HepG2 (cell line): ENCODE measurements around the gene TLCD1. TPM values are rescaled to one million over a fixed set of nuclear protein-coding genes. Genes with fewer than 3 reads are reported as not detected.

ENCODE experiments used
- ATAC-seq: fragments of 200-7000 bp; cut with Tn5 transposase; 3 replicates; pipeline ENCODE4 v1.9.1; 2020; ENCODE audit warnings: mild to moderate bottlenecking, moderate library complexity
- BruUV-seq: library from RNA; stranded (reverse); fragments of 400-500 nt; replicated peaks from 2 replicates; lab custom pipeline; 2021; lab: Mats Ljungman, UMichigan
- CTCF ChIA-PET: fragments of 300-600 bp; formaldehyde crosslinking; extraction: SDS; loops from one replicate; lab custom pipeline; 2021; ENCODE audit warnings: low total read pairs, inconsistent platforms, low intra/inter-chr PET ratio; lab: Yijun Ruan, JAX
- POLR2A ChIA-PET: fragments of 350-600 bp; sonication (Branson Sonifier 250); formaldehyde crosslinking; loops from one replicate; lab custom pipeline; 2020; ENCODE audit warnings: antibody characterized with exemption, inconsistent platforms; lab: Yijun Ruan, JAX
- DNase-seq: peaks from one replicate; pipeline ENCODE4 v3.0.0-alpha.2; 2015; ENCODE audit warnings: low spot score
- FAIRE-seq: peaks from 3 replicates; lab custom pipeline; 2011; peaks lifted over from hg19 to GRCh38; lab: Jason Lieb, UNC
- H2AFZ ChIP-seq: one replicate; pipeline ENCODE4 v1.6.1; 2011; ENCODE audit warnings: low read length, inconsistent platforms
- H3K27ac ChIP-seq: fragments of 300-600 bp; 3 replicates; pipeline ENCODE4 v1.8.0; 2011; ENCODE audit warnings: mixed run types, mild to moderate bottlenecking, mixed read lengths, low read length, inconsistent platforms; ENCODE audit not compliant: insufficient read depth; ENCODE audit errors: extremely low read length
- H3K27me3 ChIP-seq, 2 experiments: fragments of 200-600 bp in 1 of 2; 2 replicates in 1 of 2; 3 replicates in 1 of 2; pipeline versions ENCODE4 v1.6.0 to v1.8.0; 2011; ENCODE audit warnings: low read length in 2 of 2, mild to moderate bottlenecking in 2 of 2, moderate library complexity in 2 of 2, inconsistent platforms in 1 of 2; ENCODE audit not compliant: insufficient read depth in 2 of 2, control insufficient read depth in 1 of 2
- H3K36me3 ChIP-seq, 2 experiments: fragments of 200-600 bp in 1 of 2; replicated peaks in 1 of 2; 2 replicates in 1 of 2; 3 replicates in 1 of 2; pipeline versions ENCODE4 v1.5.1 to v1.8.0; 2011; ENCODE audit warnings: low read length in 2 of 2, inconsistent platforms in 1 of 2; ENCODE audit not compliant: insufficient read depth in 2 of 2, control insufficient read depth in 1 of 2
- H3K4me1 ChIP-seq: 2 replicates; pipeline ENCODE4 v1.5.1; 2012; ENCODE audit warnings: low read length, inconsistent platforms; ENCODE audit not compliant: insufficient read depth
- H3K4me2 ChIP-seq: 2 replicates; pipeline ENCODE4 v1.6.0; 2011; ENCODE audit warnings: low read depth, low read length, inconsistent platforms
- H3K4me3 ChIP-seq, 3 experiments: fragments of 200-600 bp in 1 of 3; sonication (generic), shearing (Covaris generic) in 1 of 3; replicated peaks in 1 of 3; 2 replicates each; pipeline ENCODE4 v1.5.1; 2011 to 2016; ENCODE audit warnings: low read length in 3 of 3, inconsistent platforms in 2 of 3, low read depth in 2 of 3, mild to moderate bottlenecking in 2 of 3, control low read depth in 1 of 3, mixed read lengths in 1 of 3; ENCODE audit not compliant: insufficient read depth in 1 of 3
- H3K79me2 ChIP-seq: one replicate; pipeline ENCODE4 v1.6.1; 2011; ENCODE audit warnings: low read length, inconsistent platforms; ENCODE audit not compliant: insufficient read depth
- H3K9ac ChIP-seq: 2 replicates; pipeline ENCODE4 v1.6.0; 2011; ENCODE audit warnings: mild to moderate bottlenecking, low read depth, low read length, inconsistent platforms; ENCODE audit not compliant: insufficient read depth
- H3K9me3 ChIP-seq: 2 replicates; pipeline ENCODE4 v1.5.1; 2012; ENCODE audit warnings: mild to moderate bottlenecking, low read length
- H4K20me1 ChIP-seq: 2 replicates; pipeline ENCODE4 v1.6.0; 2011; ENCODE audit warnings: inconsistent platforms, mild to moderate bottlenecking, low read length, moderate library complexity; ENCODE audit not compliant: insufficient read depth
- BRD4 ChIP-seq: sonication (generic); formaldehyde crosslinking; IDR thresholded peaks from 2 replicates; pipeline ENCODE4 v1.4.0; 2020; ENCODE audit warnings: missing genetic modification reagents
- NCOA2 ChIP-seq: sonication (generic); formaldehyde crosslinking; IDR thresholded peaks from 2 replicates; pipeline ENCODE4 v1.8.0; 2022; ENCODE audit warnings: inconsistent platforms
- NCOR1 ChIP-seq: fragments of 200-600 bp; sonication (generic); IDR thresholded peaks from 2 replicates; pipeline ENCODE4 v1.7.0; 2017; ENCODE audit warnings: antibody characterized with exemption, low read length, borderline replicate concordance
- PHF5A ChIP-seq: IDR thresholded peaks from one replicate; pipeline ENCODE4 v1.6.1; 2018; ENCODE audit warnings: low read depth, missing genetic modification reagents; ENCODE audit not compliant: unreplicated experiment
- SMARCC2 ChIP-seq: fragments of 450-650 bp; IDR thresholded peaks from 2 replicates; pipeline ENCODE4 v1.6.1; 2017; ENCODE audit warnings: antibody characterized with exemption, mild to moderate bottlenecking
- SRF ChIP-seq: IDR thresholded peaks from 2 replicates; pipeline ENCODE4 v1.6.1; 2011; ENCODE audit warnings: mild to moderate bottlenecking, low read depth, low read length, moderate library complexity
- ZMAT3 ChIP-seq: sonication (generic); formaldehyde crosslinking; conservative IDR thresholded peaks from 2 replicates; pipeline ENCODE4 v1.7.0; 2021; ENCODE audit warnings: missing genetic modification reagents
- ZNF660 ChIP-seq: sonication (generic); formaldehyde crosslinking; IDR thresholded peaks from 2 replicates; pipeline ENCODE4 v1.5.1; 2020; ENCODE audit warnings: mild to moderate bottlenecking, low read depth, missing genetic modification reagents, borderline replicate concordance
- ZNF773 ChIP-seq: sonication (generic); formaldehyde crosslinking; IDR thresholded peaks from 2 replicates; pipeline ENCODE4 v1.4.0; 2020; ENCODE audit warnings: missing genetic modification reagents, borderline replicate concordance
- ZNF83 ChIP-seq: sonication (generic); formaldehyde crosslinking; IDR thresholded peaks from 2 replicates; pipeline ENCODE4 v1.4.0; 2020; ENCODE audit warnings: missing genetic modification reagents, mild to moderate bottlenecking, borderline replicate concordance
- WGBS: methylation state at CpG from one replicate; pipeline ENCODE4 v1.1.6; 2017; ENCODE audit warnings: low lambda C conversion rate; 5-methylcytosine and 5-hydroxymethylcytosine counted together
- in situ Hi-C: cut with HindIII; loops from 2 replicates; pipeline ENCODE4 v1.10.0; 2017; ENCODE audit warnings: low pct_unique_long_range_greater_than_20kb; ENCODE audit not compliant: extremely low pct_ligation_motif_present
- intact Hi-C: fragments of 100-400 bp; cut with micrococcal nuclease; formaldehyde crosslinking; loops from one replicate; pipeline ENCODE4 v1.10.0; 2022; ENCODE audit not compliant: unreplicated experiment
- polyA plus RNA-seq, 8 experiments: library from polyadenylated mRNA; depleted of rRNA in 3 of 8; stranded (reverse) in 7 of 8; unstranded in 1 of 8; fragments of >200 nt; fragmentation: Illumina TruSeq in 4 of 8; extraction: Trizol in 4 of 8; gene quantifications; 2 replicates each; pipeline versions ENCODE4 v1.2.1 to v1.2.3, GENCODE V29; 2011 to 2016; ENCODE audit warnings: low read depth in 4 of 8, missing spikeins in 1 of 8, mixed read lengths in 1 of 8; ENCODE audit not compliant: insufficient read depth in 1 of 8
- total RNA-seq, 5 experiments: library from RNA; depleted of rRNA; stranded (reverse); fragments of >200 nt; fragmentation: Illumina TruSeq; extraction: Trizol; gene quantifications; 2 replicates each; pipeline ENCODE4 v1.2.3, GENCODE V29; 2016; ENCODE audit warnings: low read depth in 1 of 5
- TF ChIP-seq, protein P1 (sequence below): sonication (generic); formaldehyde crosslinking; IDR thresholded peaks from 2 replicates; pipeline ENCODE4 v1.4.0; 2020; ENCODE audit warnings: missing genetic modification reagents
- TF ChIP-seq, protein P2 (sequence below): fragments of 450-650 bp; IDR thresholded peaks from 2 replicates; pipeline ENCODE4 v1.6.1; 2017
- TF ChIP-seq, protein P3 (sequence below): sonication (generic); formaldehyde crosslinking; IDR thresholded peaks from 2 replicates; pipeline ENCODE4 v1.5.0; 2020; ENCODE audit warnings: missing genetic modification reagents, mild to moderate bottlenecking, borderline replicate concordance

The TLCD1 gene
- total and polyA plus RNA-seq, 2 of the 13 experiments (the other 11 are each of a cell fraction or from before 2014, with no cell fraction given), result 14.9 to 19.6 TPM

DNA sequence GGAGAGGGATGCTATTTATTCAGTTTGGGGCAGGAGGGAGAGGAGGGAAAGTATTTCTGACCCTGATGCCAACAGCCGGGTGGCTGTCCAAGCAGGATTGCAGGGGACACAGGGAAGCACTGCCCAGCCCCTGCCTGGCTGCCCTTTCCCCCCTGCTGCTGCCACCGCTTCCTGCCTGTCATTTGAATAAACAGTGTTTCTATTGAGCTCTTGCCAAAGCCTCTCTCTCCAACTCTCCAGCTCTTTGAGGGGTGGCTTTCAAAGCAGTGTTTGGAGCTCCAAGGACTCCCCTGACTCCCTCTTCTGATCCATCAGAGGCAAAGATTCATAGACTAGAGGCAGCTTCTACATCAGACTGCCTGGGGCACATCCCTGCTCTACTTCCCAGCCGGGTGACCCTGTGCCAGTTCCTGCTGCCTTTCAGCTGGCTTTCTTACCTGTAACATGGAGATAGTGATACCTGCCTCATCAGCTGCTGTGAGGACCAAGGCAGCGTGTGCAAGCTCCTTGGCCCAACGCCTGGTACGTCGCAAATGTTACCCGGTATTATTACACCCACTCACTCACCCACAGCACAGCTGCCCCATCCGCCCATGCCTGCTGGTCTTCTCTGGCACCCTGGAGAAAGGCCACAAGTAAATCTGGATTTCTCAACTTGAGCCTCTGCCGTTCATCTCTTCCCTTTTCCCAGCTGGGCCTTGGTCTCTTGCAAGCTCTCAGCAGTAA, 23.8 kb downstream of the TLCD1 start (continued):
- TF ChIP-seq ZNF83 (CRISPR knock-in tag) (no peak), ZNF773 (CRISPR knock-in tag) (no peak), PHF5A (CRISPR knock-in tag) (no peak)

DNA sequence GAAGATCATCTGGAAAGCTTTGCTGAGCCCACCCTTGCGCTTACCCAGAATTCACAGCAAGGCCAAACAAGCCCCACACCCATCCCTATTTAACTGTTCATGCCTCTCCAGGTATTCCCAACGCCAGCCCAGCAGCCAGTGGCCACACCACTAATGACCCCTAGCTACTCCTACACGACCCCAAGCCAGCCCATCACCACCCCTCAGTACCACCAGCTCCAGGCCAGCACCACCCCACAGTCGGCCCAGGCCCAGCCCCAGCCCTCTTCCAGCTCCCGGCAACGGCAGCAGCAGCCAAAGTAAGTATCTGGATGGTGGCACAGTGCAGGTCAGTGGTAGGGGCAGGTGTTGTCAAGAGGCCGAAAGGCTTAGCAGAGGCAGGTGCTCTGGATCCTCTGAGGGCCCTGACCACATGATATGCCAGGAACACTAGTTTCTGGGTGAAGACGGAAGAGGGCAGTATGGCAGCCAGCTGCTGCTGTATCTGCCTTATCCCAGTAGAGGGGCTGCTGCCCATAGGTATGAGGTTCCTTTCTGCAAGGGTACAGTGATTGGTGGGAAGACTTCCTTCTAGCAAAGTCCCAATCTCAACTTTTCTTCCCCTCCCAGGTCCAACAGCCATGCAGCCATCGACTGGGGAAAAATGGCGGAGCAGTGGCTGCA, 25.1 kb downstream of the TLCD1 start:
- H3K79me2 ChIP-seq, result no peaks in the 10 kb centered on the region
- no peak overlapping the region for H3K4me2 ChIP-seq
- DNase-seq, result no peak
- H3K9ac ChIP-seq, result no peak overlapping the region
- in situ Hi-C loops, result no loop called here
- H3K9me3 ChIP-seq, result no peaks in the 10 kb centered on the region
- peaks cover 79% of the 10 kb centered on the region for H3K4me1 ChIP-seq
- no peak overlapping the region for H2AFZ ChIP-seq
- CTCF ChIA-PET, result no interaction called here
- BruUV-seq, result no TSS peak
- POLR2A ChIA-PET, result interaction anchor here (1.1 to 10.8 kb wide), 5 partner anchors 11 to 39 kb away, joined by 3 to 220 read pairs (median 37); partner anchors contain the start of genes PROCA1, RPL23A, SDF2 and SUPT6H
- no peak overlapping the region for H3K4me3 ChIP-seq
- 93% methylated on average over 9 of the region's 10 CpGs for WGBS
- H3K27ac ChIP-seq, result peak overlapping the region; percentile 91
- peaks cover 32 to 59% of the 10 kb centered on the region in 2 experiments for H3K36me3 ChIP-seq
- intact Hi-C loops, result no loop called here
- no peaks in the 10 kb centered on the region for H3K27me3 ChIP-seq
- H4K20me1 ChIP-seq, result no peaks in the 10 kb centered on the region
- FAIRE-seq, result no peak
- ATAC-seq, result no peak
- TF ChIP-seq, protein P1, sequence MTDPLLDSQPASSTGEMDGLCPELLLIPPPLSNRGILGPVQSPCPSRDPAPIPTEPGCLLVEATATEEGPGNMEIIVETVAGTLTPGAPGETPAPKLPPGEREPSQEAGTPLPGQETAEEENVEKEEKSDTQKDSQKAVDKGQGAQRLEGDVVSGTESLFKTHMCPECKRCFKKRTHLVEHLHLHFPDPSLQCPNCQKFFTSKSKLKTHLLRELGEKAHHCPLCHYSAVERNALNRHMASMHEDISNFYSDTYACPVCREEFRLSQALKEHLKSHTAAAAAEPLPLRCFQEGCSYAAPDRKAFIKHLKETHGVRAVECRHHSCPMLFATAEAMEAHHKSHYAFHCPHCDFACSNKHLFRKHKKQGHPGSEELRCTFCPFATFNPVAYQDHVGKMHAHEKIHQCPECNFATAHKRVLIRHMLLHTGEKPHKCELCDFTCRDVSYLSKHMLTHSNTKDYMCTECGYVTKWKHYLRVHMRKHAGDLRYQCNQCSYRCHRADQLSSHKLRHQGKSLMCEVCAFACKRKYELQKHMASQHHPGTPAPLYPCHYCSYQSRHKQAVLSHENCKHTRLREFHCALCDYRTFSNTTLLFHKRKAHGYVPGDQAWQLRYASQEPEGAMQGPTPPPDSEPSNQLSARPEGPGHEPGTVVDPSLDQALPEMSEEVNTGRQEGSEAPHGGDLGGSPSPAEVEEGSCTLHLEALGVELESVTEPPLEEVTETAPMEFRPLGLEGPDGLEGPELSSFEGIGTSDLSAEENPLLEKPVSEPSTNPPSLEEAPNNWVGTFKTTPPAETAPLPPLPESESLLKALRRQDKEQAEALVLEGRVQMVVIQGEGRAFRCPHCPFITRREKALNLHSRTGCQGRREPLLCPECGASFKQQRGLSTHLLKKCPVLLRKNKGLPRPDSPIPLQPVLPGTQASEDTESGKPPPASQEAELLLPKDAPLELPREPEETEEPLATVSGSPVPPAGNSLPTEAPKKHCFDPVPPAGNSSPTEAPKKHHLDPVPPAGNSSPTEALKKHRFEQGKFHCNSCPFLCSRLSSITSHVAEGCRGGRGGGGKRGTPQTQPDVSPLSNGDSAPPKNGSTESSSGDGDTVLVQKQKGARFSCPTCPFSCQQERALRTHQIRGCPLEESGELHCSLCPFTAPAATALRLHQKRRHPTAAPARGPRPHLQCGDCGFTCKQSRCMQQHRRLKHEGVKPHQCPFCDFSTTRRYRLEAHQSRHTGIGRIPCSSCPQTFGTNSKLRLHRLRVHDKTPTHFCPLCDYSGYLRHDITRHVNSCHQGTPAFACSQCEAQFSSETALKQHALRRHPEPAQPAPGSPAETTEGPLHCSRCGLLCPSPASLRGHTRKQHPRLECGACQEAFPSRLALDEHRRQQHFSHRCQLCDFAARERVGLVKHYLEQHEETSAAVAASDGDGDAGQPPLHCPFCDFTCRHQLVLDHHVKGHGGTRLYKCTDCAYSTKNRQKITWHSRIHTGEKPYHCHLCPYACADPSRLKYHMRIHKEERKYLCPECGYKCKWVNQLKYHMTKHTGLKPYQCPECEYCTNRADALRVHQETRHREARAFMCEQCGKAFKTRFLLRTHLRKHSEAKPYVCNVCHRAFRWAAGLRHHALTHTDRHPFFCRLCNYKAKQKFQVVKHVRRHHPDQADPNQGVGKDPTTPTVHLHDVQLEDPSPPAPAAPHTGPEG (CRISPR knock-in tag), result no peak
- TF ChIP-seq SRF (no peak), NCOA2 (CRISPR knock-in tag) (no peak), ZNF660 (CRISPR knock-in tag) (no peak), BRD4 (no peak), SMARCC2 (no peak), NCOR1 (no peak), ZMAT3 (CRISPR knock-in tag) (no peak)
- TF ChIP-seq, protein P2, sequence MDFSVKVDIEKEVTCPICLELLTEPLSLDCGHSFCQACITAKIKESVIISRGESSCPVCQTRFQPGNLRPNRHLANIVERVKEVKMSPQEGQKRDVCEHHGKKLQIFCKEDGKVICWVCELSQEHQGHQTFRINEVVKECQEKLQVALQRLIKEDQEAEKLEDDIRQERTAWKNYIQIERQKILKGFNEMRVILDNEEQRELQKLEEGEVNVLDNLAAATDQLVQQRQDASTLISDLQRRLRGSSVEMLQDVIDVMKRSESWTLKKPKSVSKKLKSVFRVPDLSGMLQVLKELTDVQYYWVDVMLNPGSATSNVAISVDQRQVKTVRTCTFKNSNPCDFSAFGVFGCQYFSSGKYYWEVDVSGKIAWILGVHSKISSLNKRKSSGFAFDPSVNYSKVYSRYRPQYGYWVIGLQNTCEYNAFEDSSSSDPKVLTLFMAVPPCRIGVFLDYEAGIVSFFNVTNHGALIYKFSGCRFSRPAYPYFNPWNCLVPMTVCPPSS, result no peak
- TF ChIP-seq, protein P3, sequence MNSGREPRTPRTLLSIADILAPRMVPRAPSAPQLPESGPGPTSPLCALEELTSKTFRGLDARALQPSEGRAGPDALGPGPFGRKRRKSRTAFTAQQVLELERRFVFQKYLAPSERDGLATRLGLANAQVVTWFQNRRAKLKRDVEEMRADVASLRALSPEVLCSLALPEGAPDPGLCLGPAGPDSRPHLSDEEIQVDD (CRISPR knock-in tag), result no peak
